GM20431 (cell line): ENCODE results near the gene GZF1.

Experiments
- in situ Hi-C: fragments of 300-500 bp; cut with MseI, MboI; formaldehyde crosslinking; loops from one replicate; pipeline ENCODE4 v1.15.0; 2020; ENCODE audit warnings: low sequenced_read_pairs; ENCODE audit not compliant: unreplicated experiment

GZF1 gene

DNA sequence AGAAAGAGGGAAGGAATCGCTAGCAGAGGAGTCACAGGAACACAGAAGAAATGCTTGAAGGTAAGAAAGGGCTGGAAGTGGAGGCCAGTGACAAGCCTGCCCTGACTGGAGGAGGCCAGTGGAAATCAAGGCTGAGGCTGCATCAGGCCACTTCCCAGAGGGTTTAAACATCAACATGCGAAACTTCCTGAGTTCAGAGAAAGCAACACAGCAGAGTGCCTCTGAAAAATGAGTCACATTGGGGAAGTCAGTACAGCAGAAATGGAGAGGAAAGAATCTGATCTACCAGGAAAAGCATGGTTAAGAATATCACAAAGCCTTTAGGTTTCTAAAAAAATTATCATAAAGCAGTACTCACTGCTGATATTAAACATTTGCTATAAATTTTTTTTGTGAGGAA lies 36.0 kb downstream of the GZF1 start:
- in situ Hi-C loops: no loop called here

GRCh38 chr20:23399568-23400241 lies 37.7 kb downstream of the GZF1 start:
- in situ Hi-C loops: no loop called here

- in situ Hi-C loops: no loop called here
These were observed 39.1 kb downstream of the GZF1 start for GRCh38 chr20:23401051-23401450.

- in situ Hi-C loops: no loop called here
These were observed 41.8 kb downstream of the GZF1 start for GRCh38 chr20:23403751-23404150.

DNA sequence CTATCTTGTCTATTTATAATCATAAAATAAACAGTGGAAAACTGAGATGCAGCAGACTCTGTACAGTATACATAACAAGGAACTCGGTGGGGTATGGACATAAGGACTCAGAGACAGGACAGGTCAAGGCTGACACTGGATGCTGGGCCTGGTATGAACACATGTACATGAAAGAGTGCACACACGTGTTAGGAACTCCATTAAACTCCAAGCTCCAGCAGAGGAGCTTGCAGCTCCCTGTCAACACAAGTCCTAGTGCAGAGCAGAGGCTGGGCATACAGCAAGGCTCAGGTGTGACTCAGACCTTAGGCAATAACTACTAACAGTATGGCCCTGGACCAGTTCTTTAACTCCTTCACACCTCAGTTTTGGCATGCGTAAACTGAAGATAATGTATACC lies 42.2 kb downstream of the GZF1 start:
- in situ Hi-C loops: no loop called here

DNA sequence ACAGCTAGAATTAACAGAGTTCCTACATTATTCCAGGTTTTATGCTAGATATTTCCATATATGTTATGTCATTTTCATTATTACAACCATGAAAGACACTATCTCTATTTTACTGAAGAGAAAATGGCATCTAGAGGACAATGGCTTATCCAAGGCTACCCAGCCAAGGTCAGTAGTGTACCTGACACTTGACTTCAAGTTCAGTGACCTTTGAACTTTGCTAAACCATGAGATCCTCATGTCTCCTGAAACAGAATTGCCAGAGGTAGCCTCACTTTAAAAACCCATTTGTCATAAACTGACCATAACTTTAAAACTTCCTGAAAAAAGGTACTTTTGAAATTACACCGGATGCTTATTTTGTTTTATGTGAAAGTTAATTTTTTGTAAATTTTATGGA lies 44.9 kb downstream of the GZF1 start:
- in situ Hi-C loops: no loop called here

- in situ Hi-C loops: no loop called here
These were observed 45.9 kb downstream of the GZF1 start for GRCh38 chr20:23407781-23408464.

GRCh38 chr20:23408957-23409356 lies 47.0 kb downstream of the GZF1 start:
- in situ Hi-C loops: no loop called here

DNA sequence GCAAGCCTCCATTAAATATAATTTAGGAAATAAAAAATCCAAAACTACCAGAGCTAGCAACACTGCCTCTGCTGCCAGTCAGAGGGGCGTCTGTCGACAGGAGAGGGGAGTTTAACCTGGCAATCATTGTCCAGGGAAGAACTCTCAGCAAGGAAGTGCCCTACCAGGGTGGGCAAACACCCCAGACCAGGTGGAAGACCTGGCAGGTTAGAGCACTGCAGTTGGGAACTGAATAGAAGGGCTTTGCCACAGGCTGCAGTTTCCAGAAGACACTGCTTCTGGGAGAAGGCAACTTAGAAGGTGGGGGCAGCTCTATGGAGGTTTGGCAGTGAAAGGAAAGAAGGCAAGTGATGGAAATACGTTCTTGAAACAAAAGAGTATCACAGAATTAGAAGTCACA lies 47.8 kb downstream of the GZF1 start:
- in situ Hi-C loops: no loop called here

GRCh38 chr20:23410916-23411695 lies 49.1 kb downstream of the GZF1 start:
- in situ Hi-C loops: no loop called here

DNA sequence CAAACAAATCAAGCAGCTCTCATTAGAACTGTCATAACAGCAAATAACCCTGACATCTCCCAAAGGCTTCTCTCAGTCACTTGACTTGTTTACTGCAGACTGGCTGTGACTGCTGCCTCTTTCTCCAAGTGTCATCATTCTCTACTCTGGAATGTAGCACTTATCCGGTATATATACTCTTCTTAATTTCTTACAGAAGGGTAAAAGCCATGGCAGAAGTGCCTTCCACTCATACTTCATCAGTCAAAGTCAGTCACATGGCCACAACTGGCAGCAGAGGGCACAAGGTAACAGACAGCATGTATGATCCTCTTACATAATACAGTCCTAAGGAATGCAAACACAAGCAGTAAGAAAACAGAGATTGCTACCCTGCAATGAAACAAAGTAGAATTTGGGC lies 50.0 kb downstream of the GZF1 start:
- in situ Hi-C loops: no loop called here

- in situ Hi-C loops: no loop called here
These were observed 52.0 kb downstream of the GZF1 start for GRCh38 chr20:23413862-23414422.

GRCh38 chr20:23414526-23415188 lies 52.7 kb downstream of the GZF1 start:
- in situ Hi-C loops: no loop called here

GRCh38 chr20:23415555-23415954 lies 53.6 kb downstream of the GZF1 start:
- in situ Hi-C loops: no loop called here

DNA sequence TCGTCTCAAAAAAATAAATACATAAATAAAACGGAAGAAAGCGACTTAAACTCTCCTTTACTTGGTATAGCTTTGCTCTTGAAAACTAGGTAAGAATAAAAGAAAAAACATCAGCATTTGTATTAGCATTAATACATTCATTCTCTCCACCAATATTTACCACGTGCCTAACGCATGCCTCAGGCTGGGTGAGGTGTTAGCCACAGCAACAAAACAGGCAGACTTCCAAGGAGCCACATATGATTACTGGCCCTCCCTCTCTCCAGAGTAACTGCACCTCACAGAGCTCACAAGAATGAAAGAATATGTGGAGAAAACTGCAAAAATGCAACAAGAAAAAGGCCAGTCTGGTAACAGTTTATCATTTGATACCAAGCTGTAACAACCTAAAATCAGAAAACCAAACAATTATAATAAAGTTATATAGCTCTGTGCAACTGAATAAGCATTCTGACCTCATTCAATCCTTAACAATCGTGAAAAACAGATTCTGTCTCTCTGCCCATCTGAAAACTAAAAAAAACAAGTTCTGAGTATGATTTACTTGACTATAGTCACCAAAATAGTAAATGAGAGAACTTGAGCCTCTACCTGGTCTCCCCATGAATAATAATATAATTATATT lies 54.1 kb downstream of the GZF1 start:
- in situ Hi-C loops: no loop called here

- in situ Hi-C loops: no loop called here
These were observed 55.9 kb downstream of the GZF1 start for GRCh38 chr20:23417861-23418260.

DNA sequence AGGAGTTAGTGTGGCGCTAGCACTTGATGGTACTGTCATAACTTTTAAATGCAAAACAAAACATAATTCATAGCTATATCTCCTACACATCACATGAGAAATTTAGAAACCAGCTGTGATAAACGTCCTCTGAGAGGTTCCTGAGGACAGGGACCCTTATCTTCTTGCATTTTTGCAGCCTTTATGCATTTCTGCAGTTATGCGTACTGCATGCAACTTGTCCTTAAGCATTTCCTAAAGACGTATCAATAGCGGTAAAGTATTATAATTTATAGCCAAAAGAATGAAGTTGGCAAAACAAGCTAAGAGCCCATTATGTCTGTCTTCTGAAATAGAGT lies 57.6 kb downstream of the GZF1 start:
- in situ Hi-C loops: no loop called here

GRCh38 chr20:23419995-23420901 lies 58.3 kb downstream of the GZF1 start:
- in situ Hi-C loops: no loop called here
